HG03060 (cell line): ENCODE measurements around the gene GIN1.
A peak's percentile ranks its signal among the peaks of the same experiment; 100 is the strongest.
"Not testable (repeated sequence)": the region's sequence is repeated elsewhere in the genome, so short reads cannot be mapped to it uniquely, and the experiment has no call there.

Experiments
- ATAC-seq: cut with Tn5 transposase; IDR thresholded peaks from one replicate; pipeline ENCODE4 v1.9.1; 2021; ENCODE audit warnings: low read depth, moderate number of reproducible peaks; ENCODE audit not compliant: unreplicated experiment

Gene GIN1

GRCh38 chr5:103119765-103120606 lies at the start of gene GIN1, which contains the start of gene PPIP5K2:
TSS of gene GIN1 (minus strand) at chr5:103120138. CDS start at chr5:103108707, 11,431 bp downstream.
TSS of gene PPIP5K2 (plus strand) at chr5:103120301. CDS start at chr5:103129590, 9,289 bp downstream.
- ATAC-seq = peak; percentile 92

DNA sequence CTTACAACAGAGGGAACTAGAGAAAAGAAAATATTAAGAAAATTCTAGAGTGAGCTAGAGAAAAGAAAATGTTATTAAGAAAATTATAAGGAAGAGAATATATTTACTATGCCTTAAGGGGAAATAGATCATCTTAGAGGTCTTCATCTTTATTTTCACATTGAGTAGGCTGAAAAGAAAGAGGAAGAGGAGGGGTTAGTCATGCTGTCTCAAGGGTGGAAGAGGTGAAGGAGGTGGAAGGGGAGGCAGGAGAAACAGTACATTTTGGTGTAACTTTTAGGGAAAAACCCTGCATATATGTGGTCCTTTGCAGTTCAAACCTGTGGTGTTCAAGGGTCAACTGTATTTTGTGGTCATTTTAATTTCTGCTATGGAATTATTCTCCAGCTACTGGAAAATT lies 46.8 kb upstream of the GIN1 start:
- no peak for ATAC-seq

- ATAC-seq = no peak
Observed at GRCh38 chr5:103151156-103151555, 31.2 kb upstream of the GIN1 start.

DNA sequence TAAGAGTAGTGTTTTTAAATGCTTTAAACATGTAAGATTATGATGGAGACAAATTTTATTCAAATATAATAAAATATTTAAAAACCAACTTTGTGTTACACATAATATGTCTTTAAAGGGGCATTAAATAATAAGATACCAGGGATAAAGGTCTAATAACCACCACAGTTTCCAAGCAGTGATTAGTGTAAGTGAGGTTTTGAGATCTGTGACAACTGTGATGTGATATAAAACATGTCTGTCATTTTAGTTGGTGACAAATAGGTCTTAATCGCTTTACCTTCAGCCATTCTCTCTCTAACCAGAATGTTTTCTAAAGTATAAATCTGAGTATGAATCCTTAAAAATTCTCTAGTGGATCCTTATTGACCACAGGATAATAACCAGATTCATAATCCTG lies 28.3 kb upstream of the GIN1 start:
- ATAC-seq = no peak

GRCh38 chr5:103145196-103145595 lies 25.3 kb upstream of the GIN1 start:
- ATAC-seq = no peak

- not testable (repeated sequence) for ATAC-seq
Observed at GRCh38 chr5:103142132-103142531, 22.2 kb upstream of the GIN1 start.

DNA sequence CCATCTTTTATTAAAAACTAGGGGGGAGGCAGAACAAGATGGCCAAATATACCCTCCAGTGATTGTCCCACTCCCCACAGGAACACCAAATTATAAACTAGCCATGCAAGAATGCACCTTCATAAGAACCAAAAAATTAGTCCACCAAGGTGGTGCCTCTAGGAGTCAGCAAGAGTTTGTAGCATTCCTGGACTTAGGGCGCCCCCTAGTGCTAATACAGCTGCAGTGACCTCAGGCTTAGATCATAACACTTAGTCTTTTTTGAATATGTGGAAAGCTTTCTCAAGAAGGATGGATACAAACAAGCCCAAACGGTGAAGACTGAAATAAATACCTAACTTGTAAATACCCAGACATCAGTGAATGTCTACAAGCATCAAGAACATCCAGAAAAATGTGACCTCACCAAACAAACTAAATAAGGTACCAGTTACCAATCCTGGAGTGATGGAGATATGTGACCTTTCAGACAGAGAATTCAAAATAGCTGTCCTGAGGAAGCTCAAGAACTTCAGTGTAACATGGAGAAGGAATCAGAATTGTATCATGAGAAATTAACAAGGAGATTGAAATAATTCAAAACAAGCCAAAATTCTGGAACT lies 19.4 kb upstream of the GIN1 start:
- ATAC-seq = peak; percentile 96

- no peak for ATAC-seq
Observed at GRCh38 chr5:103138202-103138690, 18.3 kb upstream of the GIN1 start.

DNA sequence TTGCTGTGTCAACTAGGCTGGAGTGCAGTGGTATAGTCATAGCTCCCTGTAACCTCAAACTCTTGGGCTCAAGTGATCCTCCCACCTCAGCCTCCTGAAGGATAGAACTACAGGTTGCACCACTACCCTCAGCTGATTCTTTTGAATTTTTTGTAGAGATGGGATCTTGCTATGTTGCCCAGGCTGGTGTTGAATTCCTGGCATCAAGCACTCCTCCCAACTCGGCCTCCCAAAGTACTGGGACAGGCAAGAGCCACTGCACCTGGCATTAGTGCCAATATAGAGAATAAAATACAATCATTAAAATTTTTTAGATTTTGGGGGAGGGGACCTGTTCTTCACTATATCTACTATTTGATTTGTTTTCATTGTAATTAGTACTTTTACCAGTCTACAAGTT lies 15.5 kb upstream of the GIN1 start:
- ATAC-seq = no peak

DNA sequence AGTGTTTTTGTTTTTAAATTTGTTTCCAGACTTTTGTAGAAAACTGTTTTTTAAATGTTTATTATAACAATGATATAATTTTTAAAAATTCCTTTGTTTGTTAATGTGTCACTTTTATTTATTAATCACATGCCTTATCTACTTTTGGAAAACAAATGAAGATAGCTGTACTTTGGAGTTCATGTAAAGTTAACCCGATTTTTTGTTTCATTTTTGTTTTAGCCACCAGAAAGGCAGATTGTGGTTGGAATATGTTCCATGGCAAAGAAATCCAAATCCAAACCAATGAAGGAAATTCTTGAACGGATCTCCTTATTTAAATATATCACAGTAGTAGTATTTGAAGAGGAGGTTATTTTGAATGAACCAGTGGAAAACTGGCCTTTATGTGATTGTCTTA lies 13.3 kb upstream of the GIN1 start:
- no peak for ATAC-seq

GRCh38 chr5:103132684-103133083 lies 12.7 kb upstream of the GIN1 start:
- no peak for ATAC-seq

GRCh38 chr5:103128202-103128601 lies 8.3 kb upstream of the GIN1 start:
- no peak for ATAC-seq

GRCh38 chr5:103127292-103127817 lies 7.4 kb upstream of the GIN1 start:
- ATAC-seq = no peak

GRCh38 chr5:103126557-103126956 lies 6.6 kb upstream of the GIN1 start:
- no peak for ATAC-seq

- ATAC-seq = no peak
Observed at GRCh38 chr5:103122242-103122641, 2.3 kb upstream of the GIN1 start.

- ATAC-seq = no peak
Observed at GRCh38 chr5:103120607-103121200, 766 bp upstream of the GIN1 start.

DNA sequence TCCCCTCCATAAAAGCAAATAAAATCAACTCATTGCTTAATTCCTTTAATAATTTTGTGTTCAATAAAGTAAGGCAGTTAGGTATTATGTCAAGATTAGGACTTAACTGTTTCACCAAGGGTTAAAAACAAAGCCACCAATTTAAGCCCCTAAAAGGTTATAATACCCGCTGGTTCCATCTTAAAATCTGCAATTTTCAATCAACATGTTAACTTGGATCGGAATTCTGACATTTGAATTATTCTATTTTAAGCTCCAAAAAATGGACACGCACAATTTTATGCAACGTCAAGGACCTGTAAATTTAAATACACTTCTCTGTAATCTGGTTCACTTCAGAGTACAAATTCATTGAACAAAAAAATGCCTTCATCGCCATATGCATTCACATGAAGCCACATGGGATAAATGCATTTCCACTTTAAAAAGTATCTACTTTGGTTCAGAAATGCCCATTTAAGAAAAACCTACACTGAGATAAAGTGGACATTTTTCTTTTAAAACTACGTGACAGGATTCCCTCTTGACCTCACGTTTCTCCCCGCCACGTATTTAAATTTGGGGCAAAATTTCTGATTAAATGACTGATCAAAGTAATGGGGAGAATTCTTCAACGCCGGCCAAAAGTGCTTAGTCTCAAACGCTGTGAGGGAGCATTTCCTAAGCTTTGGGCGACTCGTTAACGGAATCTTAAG lies 721 bp downstream of the GIN1 start:
- ATAC-seq = no peak

- ATAC-seq = no peak
Observed at GRCh38 chr5:103117471-103117991, 2.4 kb downstream of the GIN1 start.

DNA sequence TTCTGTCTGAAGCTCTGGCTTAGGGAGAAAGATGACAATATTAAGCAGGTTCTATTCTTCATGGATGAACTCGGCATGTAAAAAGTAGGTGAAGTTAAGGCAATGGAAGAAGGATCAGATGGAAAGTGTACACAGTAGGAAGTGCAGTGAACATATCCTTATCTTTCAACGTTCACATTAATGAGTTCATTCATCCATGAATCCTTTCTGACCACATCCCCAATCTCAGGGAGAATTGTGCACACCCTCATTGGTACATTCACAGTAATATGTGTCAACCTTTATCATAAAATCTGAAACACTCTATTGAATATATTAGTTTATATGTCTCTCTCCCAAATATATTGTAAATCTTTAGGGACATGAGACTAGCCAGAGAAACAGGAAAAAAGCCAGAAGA lies 5.5 kb downstream of the GIN1 start:
- no peak for ATAC-seq

DNA sequence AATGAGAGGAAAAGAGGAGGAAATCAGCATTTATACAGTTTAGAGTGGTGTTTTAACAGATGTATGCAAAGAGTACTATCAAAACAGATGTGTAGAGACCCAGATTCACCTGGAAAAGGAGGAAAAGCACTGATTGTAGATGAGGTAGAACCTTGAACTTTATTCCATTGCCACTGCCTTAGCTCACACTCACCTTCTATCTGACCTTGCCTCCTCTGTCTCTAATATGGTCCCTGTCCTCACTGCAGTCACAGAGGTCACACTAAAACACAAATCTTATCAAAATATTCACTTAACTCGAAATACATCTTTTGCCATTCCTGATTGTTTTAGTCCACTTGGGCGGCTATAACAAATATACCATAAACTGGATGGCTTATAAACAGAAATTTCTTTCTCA lies 7.0 kb downstream of the GIN1 start:
- ATAC-seq = no peak
